ENCODE results near the gene TSPAN15.

The TSPAN15 gene

DNA sequence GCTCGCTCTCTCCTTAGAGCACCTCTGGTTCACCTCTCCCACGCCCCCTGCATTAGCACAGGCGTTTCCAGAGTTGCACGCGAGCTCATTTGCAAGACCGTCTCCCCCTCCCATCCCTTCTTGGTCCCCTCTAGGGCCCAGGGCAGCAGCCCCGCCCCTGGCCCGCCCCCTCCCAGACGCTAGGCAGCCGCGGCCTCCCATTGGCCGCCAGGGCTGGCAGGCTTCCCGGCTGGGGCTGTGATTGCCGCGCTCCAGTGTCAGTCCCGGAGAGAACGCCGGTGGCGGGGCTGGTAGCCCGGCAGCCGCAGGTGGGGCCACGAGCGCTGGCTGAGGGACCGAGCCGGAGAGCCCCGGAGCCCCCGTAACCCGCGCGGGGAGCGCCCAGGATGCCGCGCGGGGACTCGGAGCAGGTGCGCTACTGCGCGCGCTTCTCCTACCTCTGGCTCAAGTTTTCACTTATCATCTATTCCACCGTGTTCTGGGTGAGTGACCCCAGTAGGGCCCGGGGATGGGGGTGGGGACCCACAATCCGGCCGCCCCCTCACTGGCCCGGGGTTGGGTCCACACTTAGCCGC is at the start of gene TSPAN15:
Gene TSPAN15 (plus strand): TSS at position 257 of the 575 bp plus-strand sequence. CDS start 130 bp downstream, at position 387.
- Histone ChIP-seq H3K27me3 (ENCODE audit: control insufficient read depth, low read length) (peaks cover 11% of the 10 kb centered on the region; the same call in 1 of the 2 replicates), H3K4me1 (ENCODE audit: control insufficient read depth, low read length) (peaks cover 10% of the 10 kb centered on the region), H3K4me2 (ENCODE audit: low read length) (peak within 1 kb of the TSS; percentile 75), H3K9me2 (replicated peaks; ENCODE audit: control insufficient read depth, low read length) (no peaks in the 10 kb centered on the region), H3K27ac (ENCODE audit: low read depth, low read length) (no peak within 1 kb of the TSS), H3K4me3 (ENCODE audit: low read length) (peak within 1 kb of the TSS; percentile 66), H3K9me3 (ENCODE audit: control insufficient read depth, insufficient read depth, low read length) (no peaks in the 10 kb centered on the region), H4K20me1 (ENCODE audit: control insufficient read depth, insufficient read depth, low read depth, low read length) (no peaks in the 10 kb centered on the region), H3K79me2 (ENCODE audit: control insufficient read depth, low read length) (no peaks in the 10 kb centered on the region), H3K36me3 (ENCODE audit: control insufficient read depth, low read length) (no peaks in the 10 kb centered on the region), H3F3A (ENCODE audit: control insufficient read depth, insufficient read depth) (no peaks in the 10 kb centered on the region)
- no peak for TF ChIP-seq EZH2phosphoT487 (IDR thresholded peaks at IDR 0.05; ENCODE audit: borderline replicate concordance, low read length)
- TF ChIP-seq, protein P1, sequence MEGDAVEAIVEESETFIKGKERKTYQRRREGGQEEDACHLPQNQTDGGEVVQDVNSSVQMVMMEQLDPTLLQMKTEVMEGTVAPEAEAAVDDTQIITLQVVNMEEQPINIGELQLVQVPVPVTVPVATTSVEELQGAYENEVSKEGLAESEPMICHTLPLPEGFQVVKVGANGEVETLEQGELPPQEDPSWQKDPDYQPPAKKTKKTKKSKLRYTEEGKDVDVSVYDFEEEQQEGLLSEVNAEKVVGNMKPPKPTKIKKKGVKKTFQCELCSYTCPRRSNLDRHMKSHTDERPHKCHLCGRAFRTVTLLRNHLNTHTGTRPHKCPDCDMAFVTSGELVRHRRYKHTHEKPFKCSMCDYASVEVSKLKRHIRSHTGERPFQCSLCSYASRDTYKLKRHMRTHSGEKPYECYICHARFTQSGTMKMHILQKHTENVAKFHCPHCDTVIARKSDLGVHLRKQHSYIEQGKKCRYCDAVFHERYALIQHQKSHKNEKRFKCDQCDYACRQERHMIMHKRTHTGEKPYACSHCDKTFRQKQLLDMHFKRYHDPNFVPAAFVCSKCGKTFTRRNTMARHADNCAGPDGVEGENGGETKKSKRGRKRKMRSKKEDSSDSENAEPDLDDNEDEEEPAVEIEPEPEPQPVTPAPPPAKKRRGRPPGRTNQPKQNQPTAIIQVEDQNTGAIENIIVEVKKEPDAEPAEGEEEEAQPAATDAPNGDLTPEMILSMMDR (IDR thresholded peaks at IDR 0.05; ENCODE audit: low read depth, low read length, poor library complexity, severe bottlenecking): no peak

DNA sequence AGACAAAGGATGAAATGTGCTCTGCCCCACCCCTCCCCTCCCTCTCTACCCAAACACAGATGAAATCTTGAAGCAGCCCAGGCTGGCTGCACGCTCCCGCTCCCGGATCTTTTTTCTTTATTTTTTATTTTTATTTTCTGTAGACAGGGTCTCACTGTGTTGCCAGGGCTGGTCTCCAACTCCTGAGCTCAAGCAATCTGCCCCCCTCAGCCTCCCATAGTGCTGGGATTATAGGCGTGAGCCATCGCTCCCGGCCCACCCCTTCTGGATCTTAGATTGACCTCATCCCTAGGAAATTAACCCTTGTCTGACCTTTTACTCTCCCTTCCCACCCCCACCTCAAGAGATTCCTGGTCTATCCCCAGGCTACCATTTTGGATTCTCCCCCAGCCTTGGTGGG is 48.9 kb upstream of the TSPAN15 start:
- Histone ChIP-seq H3K36me3 (ENCODE audit: control insufficient read depth, low read length) (peaks cover 27% of the 10 kb centered on the region), H4K20me1 (ENCODE audit: control insufficient read depth, insufficient read depth, low read depth, low read length) (no peaks in the 10 kb centered on the region), H3F3A (ENCODE audit: control insufficient read depth, insufficient read depth) (no peaks in the 10 kb centered on the region), H3K9me3 (ENCODE audit: control insufficient read depth, insufficient read depth, low read length) (no peaks in the 10 kb centered on the region), H3K4me1 (ENCODE audit: control insufficient read depth, low read length) (no peaks in the 10 kb centered on the region), H3K79me2 (ENCODE audit: control insufficient read depth, low read length) (no peaks in the 10 kb centered on the region), H3K4me3 (ENCODE audit: low read length) (no peak overlapping the region), H3K27me3 (ENCODE audit: control insufficient read depth, low read length) (no peaks in the 10 kb centered on the region), H3K27ac (ENCODE audit: low read depth, low read length) (no peak overlapping the region), H3K9me2 (replicated peaks; ENCODE audit: control insufficient read depth, low read length) (no peaks in the 10 kb centered on the region), H3K4me2 (ENCODE audit: low read length) (no peak overlapping the region)
- TF ChIP-seq EZH2phosphoT487 (IDR thresholded peaks at IDR 0.05; ENCODE audit: borderline replicate concordance, low read length): no peak
- TF ChIP-seq, protein P1 (IDR thresholded peaks at IDR 0.05; ENCODE audit: low read depth, low read length, poor library complexity, severe bottlenecking): no peak

GRCh38 chr10:69403066-69403465 is 48.2 kb upstream of the TSPAN15 start:
- Histone ChIP-seq H4K20me1 (ENCODE audit: control insufficient read depth, insufficient read depth, low read depth, low read length) (no peaks in the 10 kb centered on the region), H3K27ac (ENCODE audit: low read depth, low read length) (no peak overlapping the region), H3K9me3 (ENCODE audit: control insufficient read depth, insufficient read depth, low read length) (no peaks in the 10 kb centered on the region), H3K4me2 (ENCODE audit: low read length) (no peak overlapping the region), H3F3A (ENCODE audit: control insufficient read depth, insufficient read depth) (no peaks in the 10 kb centered on the region), H3K27me3 (ENCODE audit: control insufficient read depth, low read length) (no peaks in the 10 kb centered on the region), H3K79me2 (ENCODE audit: control insufficient read depth, low read length) (no peaks in the 10 kb centered on the region), H3K4me1 (ENCODE audit: control insufficient read depth, low read length) (peaks cover 4% of the 10 kb centered on the region), H3K36me3 (ENCODE audit: control insufficient read depth, low read length) (peaks cover 23% of the 10 kb centered on the region), H3K9me2 (replicated peaks; ENCODE audit: control insufficient read depth, low read length) (no peaks in the 10 kb centered on the region), H3K4me3 (ENCODE audit: low read length) (no peak overlapping the region)
- TF ChIP-seq EZH2phosphoT487 (IDR thresholded peaks at IDR 0.05; ENCODE audit: borderline replicate concordance, low read length): no peak
- TF ChIP-seq, protein P1 (IDR thresholded peaks at IDR 0.05; ENCODE audit: low read depth, low read length, poor library complexity, severe bottlenecking): no peak

Data from DOHH2 (cell line).